ENCODE measurements around the gene PARP1.

Gene PARP1

DNA sequence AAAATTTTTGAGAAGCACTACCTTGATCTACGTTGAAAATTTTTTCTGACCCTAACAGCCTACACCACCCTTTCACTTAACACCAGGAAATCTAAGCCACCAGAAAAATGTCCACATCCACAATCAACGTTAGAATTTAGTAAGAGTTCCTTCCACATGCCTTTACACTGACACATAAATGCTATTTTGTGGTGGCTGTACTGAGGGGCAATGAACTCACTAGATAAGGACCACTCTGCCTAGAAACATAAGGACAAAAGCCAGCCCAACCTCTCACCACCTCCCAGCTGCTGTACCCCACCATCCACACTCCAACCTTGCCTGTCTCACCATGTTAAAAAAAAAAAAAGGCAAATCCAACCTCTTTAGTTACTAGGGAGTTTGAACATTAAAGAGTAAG is 29.8 kb downstream of the PARP1 start:
- no peak for DNase-seq (ENCODE audit: low read depth, low spot score)

DNA sequence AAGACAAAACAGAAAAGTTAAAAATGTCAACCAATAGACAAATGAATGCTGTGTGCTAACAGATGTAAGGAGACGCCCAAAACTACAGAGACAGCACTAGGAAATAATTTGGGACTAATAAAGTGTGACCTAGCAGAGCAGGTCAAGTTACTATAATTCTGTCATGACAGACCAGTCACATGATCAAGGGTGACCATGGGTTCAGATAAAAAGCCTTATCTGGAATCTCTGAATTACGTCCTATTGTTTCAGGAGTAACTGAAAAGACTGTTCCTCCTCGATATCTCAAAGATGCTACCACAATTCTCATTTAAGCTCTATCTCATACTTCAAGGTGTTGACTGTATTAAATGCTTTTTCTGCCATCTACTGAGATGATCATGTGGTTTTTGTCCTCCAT is 31.6 kb downstream of the PARP1 start:
- DNase-seq (ENCODE audit: low read depth, low spot score), result no peak

DNA sequence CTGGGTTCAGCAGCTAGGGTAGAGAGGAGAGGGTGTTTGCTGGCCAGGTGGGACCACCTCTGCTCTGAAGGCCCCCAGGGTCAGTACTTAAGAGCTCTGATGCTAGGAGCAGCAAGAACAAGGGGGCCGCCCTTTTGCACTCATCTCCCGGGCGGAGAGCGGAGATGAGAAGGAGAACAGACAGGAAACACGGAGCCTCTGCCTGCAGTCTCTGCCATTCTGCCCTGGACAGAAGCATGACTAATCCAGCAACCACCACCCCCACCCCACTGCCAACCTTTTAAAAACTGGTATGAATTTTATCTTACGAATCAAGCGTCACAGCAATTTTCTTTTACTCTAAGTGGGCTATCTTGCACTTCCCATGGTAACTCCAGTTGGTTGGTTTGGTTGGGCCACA is 34.5 kb downstream of the PARP1 start:
- DNase-seq (ENCODE audit: low read depth, low spot score), result no peak

DNA sequence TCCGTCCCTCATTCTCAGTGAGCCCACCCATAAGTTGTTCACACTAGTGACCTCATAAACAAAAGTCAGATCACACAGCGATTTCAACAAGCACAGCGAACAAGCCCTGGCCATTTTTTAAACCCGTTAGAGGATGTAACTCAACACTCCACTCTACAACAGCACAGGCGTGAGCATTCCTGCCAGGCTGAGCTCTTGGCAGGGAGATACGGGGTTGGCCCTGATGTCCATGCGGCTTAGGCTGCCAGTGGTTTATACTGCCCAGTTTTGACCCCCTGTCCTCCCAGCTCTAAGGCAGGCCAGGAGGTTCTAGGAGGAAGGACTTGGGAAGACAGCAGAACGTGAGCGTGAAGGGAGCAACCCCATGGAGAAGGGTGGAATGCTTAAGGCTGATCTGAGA is 35.0 kb downstream of the PARP1 start:
- DNase-seq (ENCODE audit: low read depth, low spot score), result no peak

DNA sequence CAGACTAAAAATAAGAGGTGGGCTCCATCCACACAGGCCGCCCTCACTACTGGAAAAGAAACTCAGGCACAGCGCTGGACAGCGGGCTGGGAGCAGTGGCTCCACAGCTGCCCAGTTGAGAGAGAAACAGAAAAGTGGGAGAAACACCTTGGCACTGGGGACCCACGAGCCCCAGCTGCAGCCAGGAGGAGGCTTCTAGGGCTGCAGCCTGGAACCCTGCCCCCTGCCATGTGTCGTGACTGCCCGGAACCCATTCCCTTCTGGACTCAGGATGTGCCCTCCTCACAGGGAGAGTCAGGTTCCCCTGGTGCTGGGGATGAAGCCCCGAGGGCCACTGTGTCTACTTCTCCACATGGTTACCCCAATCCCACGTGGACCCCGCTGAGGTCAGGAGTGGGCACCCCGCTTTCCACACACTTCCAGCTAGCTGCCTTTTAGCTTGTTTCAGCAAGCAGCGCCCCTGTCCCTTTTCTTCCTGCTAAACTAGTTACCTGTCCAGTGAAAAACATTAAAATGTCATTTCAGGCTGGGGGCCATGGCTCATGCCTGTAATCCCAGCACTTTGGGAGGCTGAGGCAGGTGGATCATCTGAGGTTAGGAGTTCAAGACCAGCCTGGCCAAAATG is 35.9 kb downstream of the PARP1 start:
- DNase-seq (ENCODE audit: low read depth, low spot score), result no peak

DNA sequence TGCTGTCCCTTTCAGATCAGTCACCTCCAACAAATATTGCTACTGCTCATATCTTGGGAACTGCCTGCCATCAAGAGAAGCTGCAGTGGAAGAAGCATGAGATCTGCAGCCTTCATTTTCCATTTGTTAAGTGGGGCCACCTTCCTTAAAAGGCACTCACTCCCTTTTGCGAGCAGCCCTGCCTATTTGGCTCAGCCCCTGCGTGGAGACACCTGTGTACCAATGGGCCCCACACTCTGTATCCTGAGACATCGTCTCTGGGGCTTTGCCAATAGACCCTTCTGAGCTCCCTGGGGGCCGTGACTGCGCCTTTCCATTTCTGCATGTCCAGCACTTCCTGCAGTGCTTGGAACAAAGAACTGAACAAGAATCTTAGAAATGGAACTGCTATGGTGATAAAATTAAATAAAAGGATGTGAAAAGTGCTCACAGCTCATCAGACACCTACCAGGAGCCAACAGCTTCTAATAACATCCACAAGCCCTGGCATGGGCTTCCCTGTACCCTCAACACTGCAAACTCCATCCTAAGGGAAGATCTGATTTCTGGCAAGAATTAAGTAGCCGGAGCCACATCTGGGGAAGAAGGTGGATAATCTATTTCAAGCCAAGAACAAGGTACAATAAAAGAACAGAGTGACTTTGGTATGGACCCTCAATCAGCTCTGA is 36.7 kb downstream of the PARP1 start:
- no peak for DNase-seq (ENCODE audit: low read depth, low spot score)

DNA sequence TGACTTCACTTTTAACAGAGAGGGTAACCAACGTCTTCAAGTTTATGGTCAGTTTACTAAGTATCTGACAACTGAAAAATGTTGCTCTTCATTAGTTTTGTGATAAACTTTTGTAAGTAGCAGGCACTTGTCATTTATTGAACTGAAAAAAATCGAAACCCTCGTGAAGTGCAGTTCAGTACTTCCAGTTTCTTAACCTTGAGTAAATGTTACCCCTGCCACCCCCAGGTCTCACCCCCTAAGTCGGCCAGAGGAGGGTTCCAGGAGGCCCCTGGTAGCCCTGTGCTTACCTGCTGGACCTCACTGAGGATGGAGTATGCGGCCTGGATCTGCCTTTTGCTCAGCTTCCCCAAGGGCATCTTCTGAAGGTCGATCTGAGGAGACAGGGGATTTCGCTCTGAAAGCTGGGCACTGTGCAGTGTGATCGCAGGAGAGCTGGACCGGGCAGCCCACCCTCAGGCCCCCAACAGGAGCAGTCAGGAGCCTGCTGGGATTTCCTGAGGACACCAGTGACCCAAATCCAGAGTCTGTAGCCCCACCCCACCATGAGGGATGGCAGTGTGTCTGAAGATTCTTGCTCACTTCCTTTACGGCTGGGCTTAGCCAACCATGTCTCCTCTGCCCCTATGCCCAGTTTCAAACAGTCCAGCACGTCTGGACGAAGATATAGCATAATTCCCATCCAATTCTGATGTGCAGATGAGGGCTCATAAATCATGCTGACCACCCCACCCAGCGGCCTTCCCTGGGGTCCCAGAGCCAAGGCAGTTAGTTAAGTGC is 37.6 kb downstream of the PARP1 start:
- DNase-seq (ENCODE audit: low read depth, low spot score), result no peak

DNA sequence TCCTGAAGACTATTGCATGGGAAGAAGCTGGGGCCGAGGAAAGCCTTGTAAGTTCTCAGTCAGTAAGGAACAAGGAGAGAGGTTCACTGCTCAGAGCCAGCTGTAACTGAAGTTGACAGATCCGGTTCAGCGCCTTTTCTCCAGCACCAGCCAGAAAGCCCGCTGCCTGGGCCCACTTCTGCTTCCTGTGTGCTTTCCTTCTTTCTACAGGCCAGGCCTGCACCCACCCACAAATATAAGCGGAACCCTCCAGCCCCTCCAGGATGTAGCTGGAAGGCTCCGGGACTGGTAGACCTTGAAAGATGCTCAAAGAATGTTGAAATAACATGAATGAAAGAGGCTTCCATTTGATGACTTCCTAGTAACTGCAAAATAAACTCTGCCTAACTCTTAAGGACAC is 38.8 kb downstream of the PARP1 start:
- no peak for DNase-seq (ENCODE audit: low read depth, low spot score)

DNA sequence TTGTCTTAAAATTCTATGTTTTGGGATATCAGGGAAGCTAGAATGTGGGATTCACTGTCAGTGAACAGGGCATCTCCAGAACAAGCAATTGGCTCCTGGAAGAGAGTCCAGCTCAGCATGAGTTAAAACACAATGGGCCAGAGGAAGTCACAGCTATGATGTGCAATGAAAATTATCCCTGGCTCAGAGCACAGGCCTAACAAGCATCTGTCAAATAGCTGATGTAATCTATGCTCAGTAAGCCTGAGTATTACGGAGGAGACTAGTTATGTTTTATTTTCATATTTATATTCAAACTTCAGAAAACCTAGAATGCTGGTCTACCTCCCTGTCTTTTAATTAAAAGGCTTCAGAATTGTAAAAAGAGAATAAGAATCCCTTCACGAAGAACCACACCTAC is 41.6 kb downstream of the PARP1 start:
- no peak for DNase-seq (ENCODE audit: low read depth, low spot score)

DNA sequence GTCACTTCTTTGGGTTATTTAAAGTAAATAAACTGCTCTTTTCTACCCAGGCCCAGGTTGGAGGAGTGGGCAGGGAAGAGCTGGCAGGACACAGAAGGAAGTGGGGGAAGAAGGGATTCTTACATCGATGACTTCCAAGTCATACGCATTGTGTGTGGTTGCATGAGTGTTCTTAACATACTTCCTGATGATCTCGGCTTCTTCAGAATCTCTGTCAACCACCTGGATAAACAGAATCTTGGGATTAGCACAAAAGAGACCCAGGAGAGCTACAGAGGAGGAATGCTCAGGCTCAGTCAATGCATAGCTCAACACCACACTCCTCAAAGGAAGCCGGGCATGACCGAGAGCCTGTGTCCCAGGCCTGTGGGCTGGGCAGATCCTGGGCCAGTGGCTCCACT is 42.1 kb downstream of the PARP1 start:
- DNase-seq (ENCODE audit: low read depth, low spot score), result peak; percentile 53

DNA sequence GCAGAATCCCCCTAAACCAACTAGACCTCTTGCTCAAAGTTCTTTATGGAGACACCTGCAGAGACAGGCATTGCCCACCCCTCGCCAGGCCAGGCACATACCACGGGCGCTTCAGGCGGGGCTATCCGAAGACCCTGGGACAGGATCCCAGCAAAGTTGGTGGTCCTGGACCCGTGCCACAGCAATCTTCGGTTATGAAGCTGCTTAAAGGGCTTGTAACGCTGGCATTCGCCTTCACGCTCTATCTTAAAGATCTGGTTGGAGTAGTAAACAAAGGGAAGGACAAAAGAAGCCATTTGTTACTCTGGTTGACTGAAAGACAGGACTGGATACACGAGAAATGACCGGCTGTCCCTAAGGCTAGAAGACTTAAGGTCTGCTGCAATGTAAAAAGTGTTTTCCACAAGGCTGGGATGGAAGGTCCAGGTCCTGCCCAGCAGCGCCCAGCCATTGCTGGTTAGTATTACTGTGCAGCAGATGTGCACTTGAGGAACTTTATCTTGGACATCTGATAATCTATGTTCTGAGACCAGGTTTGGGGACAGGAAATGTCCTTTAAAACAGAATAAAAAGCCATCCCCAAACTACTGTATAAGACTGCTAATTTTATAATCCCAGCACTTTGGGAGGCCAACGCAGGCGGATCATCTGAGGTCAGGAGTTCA is 42.9 kb downstream of the PARP1 start:
- no peak for DNase-seq (ENCODE audit: low read depth, low spot score)

DNA sequence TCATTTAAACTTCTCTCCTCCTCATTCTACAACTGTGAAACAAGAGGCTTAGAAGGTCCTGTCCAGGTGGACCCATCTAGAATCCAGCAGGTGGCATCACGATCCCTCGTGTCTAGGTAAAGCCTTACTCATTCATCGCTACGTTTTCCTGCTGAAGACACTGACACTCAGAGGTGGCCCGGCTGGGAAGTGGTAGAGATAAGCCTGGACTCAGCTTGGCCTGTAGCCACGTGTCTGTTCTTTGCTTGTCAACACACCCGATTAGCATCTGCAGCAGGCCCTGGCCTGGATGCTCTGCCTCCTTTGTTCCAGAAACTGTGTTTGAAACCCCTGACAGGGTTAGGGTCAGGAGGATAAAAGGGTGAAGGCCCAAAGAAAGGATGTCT is 43.4 kb downstream of the PARP1 start:
- DNase-seq (ENCODE audit: low read depth, low spot score), result no peak

DNA sequence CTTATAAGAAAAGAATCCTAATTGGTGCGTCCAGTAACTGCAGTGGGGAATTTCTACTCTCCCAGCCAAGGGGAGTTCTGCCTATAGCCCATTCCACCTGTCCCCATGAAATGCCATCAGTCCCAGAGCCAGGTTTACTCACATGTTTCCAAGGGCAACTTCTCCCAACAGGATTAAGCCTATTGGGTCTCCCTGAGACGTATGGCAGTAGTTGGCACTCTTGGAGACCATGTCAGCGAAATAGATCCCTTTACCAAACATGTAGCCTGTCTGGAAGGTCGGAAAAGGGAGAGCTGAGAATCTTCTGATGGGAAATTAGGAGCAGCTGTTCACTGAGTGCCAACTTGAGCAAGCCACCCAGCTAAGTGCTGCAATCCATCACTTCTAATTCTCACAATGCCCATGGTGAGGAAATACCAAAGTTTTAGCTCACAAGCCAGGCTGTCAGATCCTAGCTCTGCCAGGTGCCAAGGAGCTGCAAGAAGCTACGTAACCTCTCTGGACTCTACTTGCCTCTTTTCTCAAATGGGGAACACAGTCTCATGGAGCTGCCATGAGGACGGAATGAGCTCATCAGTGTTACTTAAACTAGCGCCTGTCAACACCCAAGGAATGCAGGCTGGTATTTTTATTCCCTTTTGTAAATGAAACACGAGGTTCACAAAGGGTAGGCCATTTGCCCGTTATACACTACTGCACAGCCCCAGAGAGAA is 43.9 kb downstream of the PARP1 start:
- no peak for DNase-seq (ENCODE audit: low read depth, low spot score)

DNA sequence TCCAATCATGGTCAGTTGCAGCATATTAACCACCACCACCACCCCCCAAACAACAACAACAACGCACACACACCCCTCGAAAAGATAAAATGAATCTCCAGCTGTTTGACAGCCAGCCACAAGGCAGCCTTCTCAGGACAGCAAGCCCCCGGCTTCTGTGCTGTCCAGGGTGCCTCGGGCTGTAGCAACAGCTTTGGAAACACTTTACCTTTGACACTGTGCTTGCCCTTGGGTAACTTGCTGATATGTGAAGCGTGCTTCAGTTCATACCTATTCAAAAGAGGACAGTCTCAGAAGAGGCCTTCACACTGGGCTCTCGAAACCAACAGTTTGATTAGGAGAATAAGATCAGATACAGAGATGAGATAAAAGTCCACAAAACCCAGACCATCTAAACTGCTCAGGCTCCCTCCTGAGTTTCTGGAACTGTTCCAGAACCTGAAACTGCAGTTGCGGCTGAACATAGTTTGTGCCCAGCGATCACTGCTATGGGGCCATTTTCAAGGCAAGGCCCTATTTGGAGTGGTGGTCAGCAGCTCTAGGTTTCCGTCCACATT is 44.9 kb downstream of the PARP1 start:
- DNase-seq (ENCODE audit: low read depth, low spot score), result no peak

DNA sequence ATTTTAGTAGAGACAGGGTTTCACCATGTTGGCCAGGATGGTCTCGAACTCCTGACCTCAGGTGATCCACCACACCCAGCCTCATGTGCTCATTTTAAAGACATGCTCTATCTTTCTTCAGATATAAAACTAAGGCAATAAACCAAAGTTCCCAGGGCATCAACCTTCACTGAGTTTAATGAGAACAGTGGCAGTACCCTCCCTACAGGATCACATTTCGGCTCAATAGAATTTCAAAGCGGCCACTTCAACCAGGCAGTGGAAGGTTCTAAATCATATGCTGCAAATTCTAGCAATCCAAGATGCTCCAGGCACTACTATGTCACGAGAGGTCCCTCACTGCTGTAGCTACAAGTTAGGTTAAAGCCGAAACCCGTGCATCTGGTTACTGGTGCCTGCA is 45.5 kb downstream of the PARP1 start:
- no peak for DNase-seq (ENCODE audit: low read depth, low spot score)

DNA sequence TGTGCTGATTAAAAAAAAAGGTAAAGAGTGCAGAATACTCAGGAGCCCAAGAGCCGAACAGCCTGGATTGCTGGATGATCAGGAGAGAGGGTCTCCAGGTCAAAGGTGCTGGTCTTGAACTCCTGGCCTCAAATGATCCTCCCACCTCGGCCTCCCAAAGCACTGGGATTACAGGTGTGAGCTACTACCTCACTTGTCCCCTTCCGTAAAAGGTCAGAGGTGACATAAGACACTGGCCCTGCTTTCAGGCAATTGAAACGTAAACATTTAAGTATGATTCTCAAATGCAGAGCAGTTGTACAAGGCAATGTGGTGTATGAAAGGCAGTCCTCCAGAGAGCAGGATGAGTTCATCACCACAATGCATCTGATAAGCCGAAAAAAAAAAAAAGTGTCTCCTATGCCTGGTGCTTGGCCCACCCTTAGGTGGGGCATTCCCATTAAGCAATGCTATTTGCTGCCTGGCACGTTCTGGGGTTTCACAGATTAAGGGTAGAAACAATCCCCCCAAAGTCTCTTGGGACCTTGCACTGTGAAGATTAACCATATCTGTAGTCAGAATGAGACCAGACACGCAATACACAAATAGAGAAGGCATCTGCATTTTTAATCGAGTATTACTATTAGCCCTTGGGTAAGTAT is 47.7 kb downstream of the PARP1 start:
- DNase-seq (ENCODE audit: low read depth, low spot score), result no peak

DNA sequence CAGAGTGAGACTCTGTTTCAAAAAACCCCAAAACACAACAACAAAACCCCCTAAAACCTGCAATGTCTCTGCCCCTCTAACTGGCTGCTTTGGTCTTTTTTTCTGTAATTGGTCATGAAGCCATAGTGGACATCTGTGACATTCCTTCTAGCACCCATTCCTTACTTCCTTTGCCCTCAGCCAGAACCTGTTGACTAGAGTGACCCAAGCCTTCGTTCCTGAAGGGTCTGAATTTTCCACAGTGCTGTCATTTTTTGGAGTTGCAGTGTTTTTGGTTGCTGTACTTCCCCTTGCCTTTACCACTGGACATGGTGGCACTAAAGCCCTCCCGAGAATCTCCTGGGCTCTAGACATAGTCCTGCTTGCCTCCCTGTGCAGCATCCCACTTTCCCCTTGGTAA is 50.5 kb downstream of the PARP1 start:
- no peak for DNase-seq (ENCODE audit: low read depth, low spot score)

DNA sequence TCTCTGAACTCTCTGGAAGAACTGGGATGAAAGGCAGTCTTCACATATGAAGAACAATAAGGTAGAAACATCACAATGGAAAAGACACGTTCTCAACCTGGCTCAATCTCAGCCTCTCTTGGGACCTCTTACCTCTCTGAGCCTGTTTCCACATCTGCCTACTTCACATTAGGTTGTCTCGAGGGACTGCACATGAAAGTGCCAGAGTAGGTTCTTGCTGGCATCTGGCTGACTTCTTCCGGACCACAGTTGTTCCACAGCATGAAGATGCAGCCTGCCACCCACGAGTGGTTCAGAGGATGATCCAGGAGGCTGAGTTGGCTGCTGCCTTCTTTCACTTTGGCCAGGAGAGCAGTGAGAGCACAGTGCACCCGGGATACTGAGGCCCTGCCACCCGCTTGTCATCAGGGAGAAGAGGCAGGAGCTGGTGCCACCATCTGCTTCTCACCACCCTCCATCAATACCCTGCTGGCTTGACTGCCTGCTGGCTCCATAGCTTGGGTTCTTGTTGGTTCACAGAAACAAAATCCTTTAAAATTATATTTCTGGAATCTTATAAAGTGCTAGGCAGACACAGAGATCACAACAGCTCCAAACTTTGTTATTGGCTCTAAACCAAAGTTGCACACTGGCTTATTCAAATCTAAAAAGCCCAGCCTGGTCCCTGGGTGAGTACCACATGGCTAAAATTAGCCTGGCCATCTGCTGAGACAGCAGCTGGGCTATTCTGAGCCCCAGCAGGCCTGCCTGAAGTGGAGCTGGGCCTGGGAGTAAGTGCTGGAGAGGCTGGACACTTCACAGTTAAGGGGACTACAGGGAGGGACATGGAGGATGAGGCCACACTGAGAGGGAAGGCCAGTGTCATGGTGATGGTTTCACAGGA is 52.0 kb downstream of the PARP1 start:
- no peak for DNase-seq (ENCODE audit: low read depth, low spot score)

DNA sequence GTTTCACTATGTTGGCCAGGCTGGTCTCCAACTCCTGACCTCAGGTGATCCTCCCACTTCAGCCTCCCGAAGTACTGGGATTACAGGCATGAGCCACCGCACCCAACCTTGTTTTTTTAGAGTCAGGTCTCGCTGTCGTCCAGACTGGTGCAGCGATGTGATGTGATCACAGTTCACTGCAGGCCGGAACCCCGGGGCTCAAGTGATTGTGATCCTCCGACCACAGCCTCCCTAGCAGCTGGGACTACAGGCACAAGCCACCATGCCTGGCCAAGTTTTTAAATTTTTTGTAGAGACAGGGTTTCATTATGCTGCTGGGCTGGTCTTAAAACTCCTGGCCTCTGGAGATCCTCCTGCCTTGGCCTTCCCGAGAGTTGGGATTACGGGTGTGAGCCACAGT is 52.9 kb downstream of the PARP1 start:
- no peak for DNase-seq (ENCODE audit: low read depth, low spot score)
